T-helper 2 cell (primary cell): ENCODE data around the gene ACO2.
"Not testable (repeated sequence)": the region's sequence is repeated elsewhere in the genome, so short reads cannot be mapped to it uniquely, and the experiment has no call there.

Experiments used
- DNase-seq, 5 experiments: peaks; one replicate each; pipeline versions ENCODE4 v3.0.0 to v3.0.0-alpha.2; 2012 to 2022

Gene ACO2

GRCh38 chr22:41543854-41544670, 75.1 kb downstream of the ACO2 start, which contains the start of gene POLR3H:
POLR3H (minus strand) TSS chr22:41544470; CDS start chr22:41544101, 369 bp downstream.
- DNase-seq: peak; percentile 90 to 98 (median 95)

- DNase-seq: peak in 1 of 5 experiments; percentile 24
These were observed 76.0 kb downstream of the ACO2 start for GRCh38 chr22:41544671-41545476.

GRCh38 chr22:41548830-41549211, 79.9 kb downstream of the ACO2 start:
- no peak for DNase-seq

GRCh38 chr22:41550952-41551491, 82.1 kb downstream of the ACO2 start:
- DNase-seq: no peak

DNA sequence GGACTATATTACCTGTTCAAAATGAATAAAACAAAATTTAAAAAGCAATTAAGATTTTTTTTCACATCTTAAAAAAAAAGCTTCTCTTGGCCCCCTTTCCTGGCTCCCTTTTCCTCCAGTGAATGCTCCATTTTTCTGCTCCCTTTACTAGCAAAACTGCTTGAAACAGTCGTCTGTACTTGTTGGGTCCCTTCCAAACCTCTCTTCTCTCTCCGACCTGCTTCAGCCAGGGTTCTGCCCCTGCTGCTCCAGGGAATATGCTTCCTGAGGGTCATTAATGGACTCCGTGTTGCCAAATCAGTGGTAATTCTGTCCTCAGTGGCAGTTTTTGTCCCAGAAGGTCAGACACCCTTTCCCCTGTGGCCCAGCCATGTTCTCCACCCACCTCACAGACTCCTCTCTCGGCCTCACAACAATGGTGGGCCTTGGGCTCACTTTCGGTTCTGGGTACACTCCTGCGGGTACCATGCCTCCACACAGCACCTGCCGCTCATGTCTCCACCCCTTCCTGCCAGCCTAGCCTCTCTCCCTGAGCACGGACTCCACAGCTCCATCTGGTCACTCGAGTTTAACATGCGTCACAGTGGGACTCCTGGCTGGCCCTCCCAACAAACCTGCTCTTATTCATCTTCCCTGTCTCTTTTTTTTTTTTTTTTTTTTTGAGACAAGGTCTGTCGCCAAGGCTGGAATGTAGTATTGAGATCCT, 83.1 kb downstream of the ACO2 start:
- no peak for DNase-seq

DNA sequence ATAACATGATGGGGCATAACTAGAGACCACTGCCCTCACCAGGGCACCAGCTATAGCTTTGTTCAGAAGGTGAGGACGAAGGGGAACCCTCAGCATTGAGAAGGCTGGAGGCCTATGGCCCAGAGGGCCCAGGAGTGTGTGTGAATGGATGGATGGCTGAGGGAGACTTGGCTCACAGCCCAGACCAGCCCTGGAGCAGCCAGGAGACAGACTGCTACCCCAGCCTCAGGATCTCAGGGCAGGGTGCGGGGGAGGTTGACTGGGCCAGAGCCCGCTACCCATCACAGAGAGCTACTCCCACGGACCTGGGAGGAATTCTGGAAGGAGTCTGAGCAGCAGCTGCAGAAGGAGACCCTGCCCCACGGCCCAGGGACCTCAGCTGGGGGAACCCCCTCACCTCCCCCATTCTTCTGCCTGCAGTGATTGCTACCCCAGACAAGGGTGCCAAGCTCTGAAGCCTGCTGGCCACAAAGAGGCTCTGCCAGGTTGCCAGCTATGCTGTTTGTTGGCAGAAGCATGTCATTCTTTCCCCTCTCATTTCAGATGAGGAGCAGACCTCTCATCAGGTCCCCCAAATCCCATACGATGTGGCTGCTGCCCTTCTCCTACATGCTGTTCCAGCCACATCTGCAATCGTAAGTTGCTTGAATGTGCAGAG, 86.5 kb downstream of the ACO2 start:
- DNase-seq: no peak

DNA sequence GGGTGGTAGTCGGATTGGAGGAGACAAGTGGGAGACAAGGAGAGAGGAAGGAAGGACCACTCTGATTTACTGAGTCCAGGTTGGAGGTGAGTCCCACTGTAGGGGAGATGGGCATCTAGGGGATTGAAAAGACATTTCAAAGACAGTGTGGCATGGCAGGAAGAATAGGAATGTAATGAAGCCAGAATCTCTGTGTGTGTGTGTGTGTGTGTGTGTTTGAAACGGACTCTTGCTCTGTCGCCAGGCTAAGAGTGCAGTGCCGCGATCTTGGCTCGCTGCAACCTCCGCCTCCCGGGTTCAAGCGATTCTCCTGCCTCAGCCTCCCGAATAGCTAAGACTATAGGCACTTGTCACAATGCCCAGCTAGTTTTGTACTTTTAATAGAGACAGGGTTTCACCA, 87.6 kb downstream of the ACO2 start:
- no peak for DNase-seq

- DNase-seq: peak in 1 of 5 experiments; percentile 17
These were observed 88.7 kb downstream of the ACO2 start for GRCh38 chr22:41557401-41558240.

DNA sequence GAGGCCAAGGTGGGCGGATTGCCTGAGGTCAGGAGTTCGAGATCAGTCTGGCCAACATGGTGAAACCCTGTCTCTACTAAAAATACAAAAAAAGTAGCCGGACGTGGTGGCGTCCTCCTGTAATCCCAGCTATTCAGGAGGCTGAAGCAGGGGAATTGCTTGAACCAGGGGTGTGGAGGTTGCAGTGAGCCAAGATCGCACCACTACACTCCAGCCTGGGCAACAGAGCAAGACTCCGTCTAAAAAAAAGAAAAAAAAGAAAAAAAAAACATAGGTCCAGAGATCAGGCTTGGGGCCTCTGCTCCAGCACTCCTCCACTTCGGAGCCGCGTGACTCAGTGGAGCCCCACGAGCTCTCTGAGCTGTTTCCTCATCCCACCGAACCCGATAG, 89.3 kb downstream of the ACO2 start:
- DNase-seq: not testable (repeated sequence)

- DNase-seq: no peak
These were observed 91.2 kb downstream of the ACO2 start for GRCh38 chr22:41560095-41560471.

- DNase-seq: no peak
These were observed 92.4 kb downstream of the ACO2 start for GRCh38 chr22:41561335-41561734.

- DNase-seq: no peak
These were observed 92.9 kb downstream of the ACO2 start for GRCh38 chr22:41561788-41562187.

DNA sequence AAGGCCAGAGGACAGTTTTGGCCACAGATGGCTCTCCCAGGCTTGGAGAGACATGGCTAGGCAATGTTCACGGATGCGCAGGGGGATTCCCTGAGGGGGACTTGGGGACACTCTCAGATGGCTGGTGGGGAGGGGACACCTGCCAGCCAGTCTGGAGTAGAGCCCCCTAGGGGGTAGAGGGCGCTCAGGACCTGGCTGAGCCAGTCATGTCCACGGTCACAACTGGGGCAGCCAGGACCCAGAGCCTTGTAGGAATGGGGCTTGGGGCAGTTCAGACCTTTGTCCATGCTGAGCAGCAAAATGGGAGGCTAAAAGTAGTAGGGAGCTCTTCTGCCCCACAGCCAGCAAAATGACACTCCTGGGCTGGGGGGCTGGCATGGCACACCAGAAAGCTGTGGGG, 93.5 kb downstream of the ACO2 start:
- DNase-seq: no peak

DNA sequence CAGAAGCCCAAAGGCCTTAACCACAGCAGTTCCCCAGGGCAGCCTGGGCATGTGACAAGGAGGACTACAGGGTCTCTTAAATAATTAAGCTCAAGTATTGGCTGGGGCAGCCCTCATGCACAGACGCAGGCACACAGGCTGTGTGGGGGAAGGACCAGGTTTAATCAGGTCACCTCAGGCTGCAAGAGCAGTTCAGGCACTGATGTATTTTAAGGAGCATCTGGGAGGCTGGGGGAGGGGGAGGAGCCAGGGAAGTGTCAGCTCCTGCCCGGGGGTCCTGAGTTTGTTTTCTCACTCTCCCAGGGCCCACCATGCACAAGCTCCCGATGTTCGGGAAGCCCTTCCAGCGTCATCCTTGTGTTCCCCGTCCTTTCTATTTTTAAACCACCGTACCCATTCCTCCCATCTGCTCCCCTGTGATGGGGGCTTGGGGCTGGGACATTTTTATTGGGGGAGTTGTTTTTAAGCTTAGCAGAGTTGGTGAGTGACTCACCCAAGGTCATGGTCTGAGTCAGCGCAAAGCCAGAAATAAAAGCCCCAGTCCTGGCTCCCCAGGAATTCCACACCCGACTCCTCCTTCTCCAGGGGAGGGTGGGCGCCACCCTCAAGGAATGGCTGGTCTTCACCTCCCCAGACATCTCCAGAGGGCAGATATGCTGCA, 94.3 kb downstream of the ACO2 start:
- no peak for DNase-seq

- no peak for DNase-seq
These were observed 95.6 kb downstream of the ACO2 start for GRCh38 chr22:41564563-41564962.

- peak in 1 of 5 experiments; percentile 41 for DNase-seq
These were observed 96.6 kb downstream of the ACO2 start for GRCh38 chr22:41565403-41566054.

- no peak for DNase-seq
These were observed 98.5 kb downstream of the ACO2 start for GRCh38 chr22:41567512-41567768.

- no peak for DNase-seq
These were observed 99.9 kb downstream of the ACO2 start for GRCh38 chr22:41568811-41569210.

- DNase-seq: no peak
These were observed 101.3 kb downstream of the ACO2 start for GRCh38 chr22:41570221-41570620.

DNA sequence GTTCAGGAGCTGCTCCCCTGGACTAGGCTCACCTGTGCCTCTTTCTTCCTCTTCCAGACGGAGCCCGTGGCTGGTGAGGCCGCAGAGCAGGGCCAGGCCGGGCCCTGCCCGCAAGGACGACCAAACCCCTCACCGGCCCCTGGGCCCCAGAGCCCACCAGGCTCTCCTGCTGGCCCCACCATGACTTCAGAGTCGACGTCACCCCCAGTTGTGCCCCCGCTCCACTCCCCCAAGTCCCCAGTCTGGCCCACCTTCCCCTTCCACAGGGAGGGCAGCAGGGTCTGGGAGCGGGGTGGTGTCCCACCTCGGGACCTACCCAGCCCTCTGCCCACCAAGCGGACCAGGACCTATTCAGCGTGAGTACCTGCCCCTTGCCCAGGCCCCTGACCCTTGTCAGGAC, 102.9 kb downstream of the ACO2 start:
- no peak for DNase-seq

DNA sequence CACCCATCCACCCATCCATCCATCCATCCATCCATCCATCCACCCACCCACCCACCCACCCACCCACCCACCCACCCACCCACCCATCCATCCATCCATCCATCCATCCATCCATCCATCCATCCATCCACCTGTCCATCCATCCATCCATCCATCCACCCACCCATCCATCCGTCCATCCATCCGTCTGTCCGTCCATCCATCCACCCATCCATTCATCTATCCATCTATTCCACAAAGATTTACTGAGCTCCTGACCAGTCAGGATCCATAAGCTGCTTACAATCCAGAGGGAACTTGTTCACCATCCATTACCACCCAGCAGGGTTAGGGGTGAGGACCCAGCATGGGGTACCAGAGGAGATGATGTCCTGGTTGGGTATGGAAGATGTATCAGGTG, 103.4 kb downstream of the ACO2 start:
- not testable (repeated sequence) for DNase-seq
